ENCODE data around the gene FARP1.

DNA sequence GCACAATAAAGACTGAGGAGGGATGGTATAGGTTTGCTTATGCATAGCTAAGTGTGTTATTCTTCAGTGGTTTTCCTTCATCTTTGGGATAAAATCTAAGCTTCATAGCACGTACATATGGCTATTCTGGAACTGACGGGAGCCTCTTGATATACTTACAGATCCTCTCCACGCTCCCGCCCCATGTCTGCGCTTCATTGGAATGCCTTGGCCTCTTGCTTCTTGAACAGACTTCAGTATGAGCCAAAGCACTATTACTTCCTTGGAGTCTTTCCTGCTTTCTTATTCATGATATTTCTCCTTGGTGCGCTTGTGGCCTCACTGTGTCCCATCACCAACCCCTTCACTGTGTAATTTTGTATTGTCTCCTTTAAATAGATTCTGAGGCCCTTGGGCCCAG lies 145.3 kb downstream of the FARP1 start:
- no peak for TF ChIP-seq EP300 (IDR thresholded peaks at IDR 0.05; ENCODE audit: borderline replicate concordance in 1 of 2, low read depth in 2 of 2, low read length in 2 of 2)
- TF ChIP-seq, protein P1, sequence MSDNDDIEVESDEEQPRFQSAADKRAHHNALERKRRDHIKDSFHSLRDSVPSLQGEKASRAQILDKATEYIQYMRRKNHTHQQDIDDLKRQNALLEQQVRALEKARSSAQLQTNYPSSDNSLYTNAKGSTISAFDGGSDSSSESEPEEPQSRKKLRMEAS (IDR thresholded peaks at IDR 0.05), result no peak
- TF ChIP-seq, protein P2, sequence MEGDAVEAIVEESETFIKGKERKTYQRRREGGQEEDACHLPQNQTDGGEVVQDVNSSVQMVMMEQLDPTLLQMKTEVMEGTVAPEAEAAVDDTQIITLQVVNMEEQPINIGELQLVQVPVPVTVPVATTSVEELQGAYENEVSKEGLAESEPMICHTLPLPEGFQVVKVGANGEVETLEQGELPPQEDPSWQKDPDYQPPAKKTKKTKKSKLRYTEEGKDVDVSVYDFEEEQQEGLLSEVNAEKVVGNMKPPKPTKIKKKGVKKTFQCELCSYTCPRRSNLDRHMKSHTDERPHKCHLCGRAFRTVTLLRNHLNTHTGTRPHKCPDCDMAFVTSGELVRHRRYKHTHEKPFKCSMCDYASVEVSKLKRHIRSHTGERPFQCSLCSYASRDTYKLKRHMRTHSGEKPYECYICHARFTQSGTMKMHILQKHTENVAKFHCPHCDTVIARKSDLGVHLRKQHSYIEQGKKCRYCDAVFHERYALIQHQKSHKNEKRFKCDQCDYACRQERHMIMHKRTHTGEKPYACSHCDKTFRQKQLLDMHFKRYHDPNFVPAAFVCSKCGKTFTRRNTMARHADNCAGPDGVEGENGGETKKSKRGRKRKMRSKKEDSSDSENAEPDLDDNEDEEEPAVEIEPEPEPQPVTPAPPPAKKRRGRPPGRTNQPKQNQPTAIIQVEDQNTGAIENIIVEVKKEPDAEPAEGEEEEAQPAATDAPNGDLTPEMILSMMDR (IDR thresholded peaks at IDR 0.05; ENCODE audit: control extremely low read depth in 1 of 3, insufficient read depth in 1 of 3, low read depth in 1 of 3, low read length in 3 of 3), result no peak
- no peak for TF ChIP-seq JUN (IDR thresholded peaks at IDR 0.05; ENCODE audit: low read depth, low read length)
- TF ChIP-seq PHF8 (conservative IDR thresholded peaks at IDR 0.05; ENCODE audit: low read depth, low read length), result no peak
- no peak for TF ChIP-seq EZH2 (IDR thresholded peaks at IDR 0.05; ENCODE audit: low read depth, low read length, severe bottlenecking)
- TF ChIP-seq CHD2 (IDR thresholded peaks at IDR 0.05; ENCODE audit: low read length), result no peak
- no peak for TF ChIP-seq POLR2A (IDR thresholded peaks at IDR 0.05; ENCODE audit: control extremely low read depth in 1 of 2, low read depth in 2 of 2, low read length in 2 of 2)
- TF ChIP-seq SRF (IDR thresholded peaks at IDR 0.05; ENCODE audit: low read depth, low read length), result no peak
- no peak for TF ChIP-seq YY1 (IDR thresholded peaks at IDR 0.05; ENCODE audit: low read depth, low read length)

All from H1 (cell line).